SK-N-SH treated with all-trans-retinoic acid at 6 μM for 48 hours (cell line): ENCODE data around the gene PNPLA7.

Source experiments
- ARNTL ChIP-seq: fragments of 450-650 bp; formaldehyde crosslinking; IDR thresholded peaks from 2 replicates; pipeline ENCODE4 v1.5.0; 2020; ENCODE audit warnings: low read depth, mild to moderate bottlenecking, moderate library complexity, borderline replicate concordance
- BACH2 ChIP-seq: fragments of 250-450 bp; sonication (Bioruptor Pico); IDR thresholded peaks from 2 replicates; pipeline ENCODE4 v1.9.0; 2021; ENCODE audit warnings: mild to moderate bottlenecking, borderline replicate concordance
- CSDC2 ChIP-seq: fragments of 250-450 bp; sonication (Bioruptor Pico); IDR thresholded peaks from 2 replicates; pipeline ENCODE4 v1.5.0; 2020; ENCODE audit warnings: mild to moderate bottlenecking, moderate library complexity
- GLIS3 ChIP-seq: fragments of 250-450 bp; sonication (Bioruptor Pico); IDR thresholded peaks from 2 replicates; pipeline ENCODE4 v1.5.0; 2020; ENCODE audit warnings: mild to moderate bottlenecking, moderate library complexity
- ISL1 ChIP-seq: fragments of 250-450 bp; sonication (Bioruptor Pico); IDR thresholded peaks from 2 replicates; pipeline ENCODE4 v2.1.2; 2022; ENCODE audit warnings: mild to moderate bottlenecking, moderate library complexity
- OSR1 ChIP-seq: fragments of 250-450 bp; sonication (Bioruptor Pico); IDR thresholded peaks from 2 replicates; pipeline ENCODE4 v1.8.0; 2022; ENCODE audit warnings: moderate library complexity, mild to moderate bottlenecking, inconsistent platforms
- PATZ1 ChIP-seq: fragments of 250-450 bp; sonication (Bioruptor Pico); IDR thresholded peaks from 2 replicates; pipeline ENCODE4 v1.8.0; 2020; ENCODE audit warnings: mild to moderate bottlenecking, moderate library complexity, borderline replicate concordance
- RARB ChIP-seq: fragments of 250-450 bp; sonication (Bioruptor Pico); IDR thresholded peaks from 2 replicates; pipeline ENCODE4 v1.8.0; 2021; ENCODE audit warnings: mild to moderate bottlenecking, moderate library complexity
- TOX ChIP-seq: fragments of 250-450 bp; sonication (Bioruptor Pico); IDR thresholded peaks from 2 replicates; pipeline ENCODE4 v1.8.0; 2021; ENCODE audit warnings: mild to moderate bottlenecking, moderate library complexity, borderline replicate concordance
- ZC3H10 ChIP-seq: fragments of 250-450 bp; sonication (Bioruptor Pico); IDR thresholded peaks from 2 replicates; pipeline ENCODE4 v1.5.1; 2021; ENCODE audit warnings: mild to moderate bottlenecking, moderate library complexity
- ZFP3 ChIP-seq: fragments of 250-450 bp; sonication (Bioruptor Pico); IDR thresholded peaks from 2 replicates; pipeline ENCODE4 v1.5.0; 2020; ENCODE audit warnings: mild to moderate bottlenecking, moderate library complexity
- ZFP30 ChIP-seq: fragments of 450-650 bp; formaldehyde crosslinking; IDR thresholded peaks from 2 replicates; pipeline ENCODE4 v1.5.0; 2022; ENCODE audit warnings: mild to moderate bottlenecking, moderate library complexity

- no peak for TF ChIP-seq GLIS3 (CRISPR knock-in tag)
- no peak for TF ChIP-seq OSR1
- TF ChIP-seq RARB (CRISPR knock-in tag): no peak
- no peak for TF ChIP-seq ZFP30 (CRISPR knock-in tag)
- TF ChIP-seq PATZ1 (CRISPR knock-in tag): no peak
- TF ChIP-seq BACH2: no peak
- no peak for TF ChIP-seq ZC3H10
- no peak for TF ChIP-seq ISL1 (CRISPR knock-in tag)
- TF ChIP-seq ARNTL (CRISPR knock-in tag): no peak
- TF ChIP-seq ZFP3: no peak
- TF ChIP-seq TOX (CRISPR knock-in tag): no peak
- no peak for TF ChIP-seq CSDC2
Observed at GRCh38 chr9:137467896-137468295, 82.3 kb downstream of the PNPLA7 start.
